GM21723 (cell line): ENCODE results near the gene HOXD11.

ENCODE experiments used
- ATAC-seq: cut with Tn5 transposase; IDR thresholded peaks from one replicate; pipeline ENCODE4 v1.9.1; 2021; ENCODE audit warnings: mild to moderate bottlenecking, moderate library complexity; ENCODE audit not compliant: unreplicated experiment

Gene HOXD11

GRCh38 chr2:176093145-176093897 lies 13.8 kb upstream of the HOXD11 start:
- no peak for ATAC-seq

- no peak for ATAC-seq
Observed at GRCh38 chr2:176093898-176094249, 13.2 kb upstream of the HOXD11 start.

- ATAC-seq, result no peak
Observed at GRCh38 chr2:176094349-176094748, 12.7 kb upstream of the HOXD11 start.

GRCh38 chr2:176095421-176095820 lies 11.7 kb upstream of the HOXD11 start:
- ATAC-seq, result no peak

- ATAC-seq, result no peak
Observed at GRCh38 chr2:176096243-176096985, 10.7 kb upstream of the HOXD11 start.

- ATAC-seq, result peak; percentile 89
Observed at GRCh38 chr2:176096986-176097819, 9.9 kb upstream of the HOXD11 start.

GRCh38 chr2:176097820-176098365 lies 9.2 kb upstream of the HOXD11 start:
- ATAC-seq, result no peak

GRCh38 chr2:176098366-176099158 lies 8.5 kb upstream of the HOXD11 start:
- no peak for ATAC-seq

GRCh38 chr2:176099159-176099727 lies 7.8 kb upstream of the HOXD11 start:
- no peak for ATAC-seq

GRCh38 chr2:176099728-176100546 lies 7.1 kb upstream of the HOXD11 start, which contains the start of gene HOXD12:
Gene HOXD12 (plus strand): TSS chr2:176099795. CDS start chr2:176099802, 7 bp downstream.
- no peak for ATAC-seq

GRCh38 chr2:176100547-176101140 lies 6.4 kb upstream of the HOXD11 start:
- ATAC-seq, result no peak

GRCh38 chr2:176101216-176101830 lies 5.8 kb upstream of the HOXD11 start:
- ATAC-seq, result no peak

- ATAC-seq, result no peak
Observed at GRCh38 chr2:176101842-176102241, 5.2 kb upstream of the HOXD11 start.

GRCh38 chr2:176102309-176102866 lies 4.7 kb upstream of the HOXD11 start:
- no peak for ATAC-seq

GRCh38 chr2:176103194-176103593 lies 3.9 kb upstream of the HOXD11 start:
- ATAC-seq, result no peak

GRCh38 chr2:176103742-176104315 lies 3.3 kb upstream of the HOXD11 start:
- ATAC-seq, result no peak

GRCh38 chr2:176104316-176105077 lies 2.6 kb upstream of the HOXD11 start:
- ATAC-seq, result no peak
